Liver (tissue), 2 donors: ENCODE data around the gene USP15.
A peak's percentile ranks its signal among the peaks of the same experiment; 100 is the strongest.

Source experiments
- MAX ChIP-seq: IDR thresholded peaks from 2 replicates; pipeline ENCODE4 v1.6.1; 2016; ENCODE audit warnings: antibody characterized with exemption
- SP1 ChIP-seq: IDR thresholded peaks from 2 replicates; pipeline ENCODE4 v1.6.1; 2018; ENCODE audit warnings: antibody characterized with exemption, mild to moderate bottlenecking
- TAF1 ChIP-seq: conservative IDR thresholded peaks from 2 replicates; pipeline ENCODE4 v1.6.1; 2016; ENCODE audit warnings: antibody characterized with exemption, mild to moderate bottlenecking
- donor health status: healthy.

GRCh38 chr12:62273724-62274380 is 13.6 kb downstream of the USP15 start:
- no peak for TF ChIP-seq MAX
- TF ChIP-seq TAF1 = no peak
- peak; percentile 36 for TF ChIP-seq SP1
